SJCRH30 (cell line): Measurements from ENCODE around the gene IFNA4. TPM values are rescaled to one million over a fixed set of nuclear protein-coding genes. Genes with fewer than 3 reads are reported as not detected.
A peak's percentile ranks its signal among the peaks of the same experiment; 100 is the strongest.
"Not testable (repeated sequence)": the region's sequence is repeated elsewhere in the genome, so short reads cannot be mapped to it uniquely, and the experiment has no call there.

ENCODE experiments used
- DNase-seq, 2 experiments: peaks; one replicate each; pipeline ENCODE4 v3.0.0-alpha.2; 2015 to 2020
- H3K27ac ChIP-seq: fragments of 250-450 bp; sonication (Bioruptor Pico); 2 replicates; pipeline ENCODE4 v1.5.1; 2020; ENCODE audit warnings: mild to moderate bottlenecking, moderate library complexity
- H3K27me3 ChIP-seq: fragments of 250-450 bp; sonication (Bioruptor Pico); 2 replicates; pipeline ENCODE4 v1.5.1; 2020; ENCODE audit warnings: mild to moderate bottlenecking, moderate library complexity
- H3K36me3 ChIP-seq: fragments of 250-450 bp; sonication (Bioruptor Pico); 2 replicates; pipeline ENCODE4 v1.5.1; 2020; ENCODE audit warnings: mild to moderate bottlenecking, moderate library complexity
- H3K4me1 ChIP-seq: fragments of 250-450 bp; sonication (Bioruptor Pico); 2 replicates; pipeline ENCODE4 v1.5.1; 2020; ENCODE audit warnings: mild to moderate bottlenecking, moderate library complexity
- H3K4me3 ChIP-seq: fragments of 250-450 bp; sonication (Bioruptor Pico); 2 replicates; pipeline ENCODE4 v1.5.1; 2020; ENCODE audit warnings: mild to moderate bottlenecking, moderate library complexity
- H3K9me3 ChIP-seq: fragments of 250-450 bp; sonication (Bioruptor Pico); replicated peaks from 2 replicates; pipeline ENCODE4 v1.5.1; 2020; ENCODE audit warnings: mild to moderate bottlenecking, moderate library complexity
- total RNA-seq: library from RNA; depleted of rRNA; stranded (reverse); fragments of >200 nt; shearing (Covaris generic); gene quantifications from 2 replicates; pipeline ENCODE4 v1.2.3, GENCODE V29; 2014; rRNA removed

IFNA4 gene
- not detected in 2 replicates for total RNA-seq

GRCh38 chr9:21187487-21187886 is at the start of gene IFNA4:
TSS of gene IFNA4 (minus strand) at chr9:21187587. CDS start at chr9:21187531, 56 bp downstream.
- H3K9me3 ChIP-seq, H3K4me3 ChIP-seq, H3K27ac ChIP-seq, H3K36me3 ChIP-seq, H3K27me3 ChIP-seq, DNase-seq, H3K4me1 ChIP-seq: not testable (repeated sequence)

- H3K36me3 ChIP-seq, H3K4me3 ChIP-seq, H3K27me3 ChIP-seq, H3K4me1 ChIP-seq, DNase-seq, H3K27ac ChIP-seq, H3K9me3 ChIP-seq: not testable (repeated sequence)
Measured at GRCh38 chr9:21236360-21236714, 49.0 kb upstream of the IFNA4 start.

DNA sequence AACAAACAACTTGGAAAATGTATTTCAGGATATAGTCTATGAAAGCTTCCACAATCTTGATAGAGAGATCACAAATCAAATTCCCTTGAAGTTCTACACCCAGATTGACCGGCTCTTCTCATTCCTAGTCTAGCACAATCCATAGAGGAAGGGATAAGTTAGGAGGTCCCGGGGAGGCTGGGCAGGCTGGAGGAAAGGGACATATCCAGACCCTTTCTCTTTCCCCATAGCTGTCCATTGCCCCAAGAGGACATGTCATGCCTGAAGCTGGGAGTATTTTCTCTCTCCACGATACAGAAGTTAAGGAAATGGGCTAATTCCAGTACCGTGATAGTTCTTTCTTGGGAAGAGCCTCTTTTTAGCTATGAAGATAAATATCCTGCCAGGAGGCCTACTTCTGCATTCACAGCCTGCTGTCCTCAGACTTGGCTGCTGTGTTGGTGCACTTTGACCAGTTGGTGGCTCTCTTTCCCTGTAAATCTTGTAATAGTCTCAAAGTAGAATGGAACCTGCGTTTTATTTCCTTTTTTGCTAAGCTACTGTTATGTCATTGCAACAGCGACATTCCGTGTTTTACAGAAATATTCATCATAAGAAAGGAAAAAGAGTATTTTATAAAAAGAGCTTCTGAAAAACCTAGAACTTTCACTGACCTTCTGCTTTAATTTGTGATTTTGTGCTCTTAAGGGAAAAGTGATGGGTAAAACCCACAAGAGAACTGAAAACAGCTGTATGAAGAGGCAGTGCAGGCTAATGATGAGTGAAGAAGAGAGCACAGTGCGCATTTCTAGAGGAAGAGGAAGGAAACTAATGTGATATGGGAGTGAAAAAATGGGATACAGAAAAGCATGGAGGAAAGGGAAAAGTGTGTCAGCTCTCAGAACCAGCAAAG is 48.3 kb upstream of the IFNA4 start:
- not testable (repeated sequence) for H3K27me3 ChIP-seq, H3K4me3 ChIP-seq, H3K9me3 ChIP-seq, H3K4me1 ChIP-seq, H3K27ac ChIP-seq, H3K36me3 ChIP-seq
- peak in 1 of 2 experiments; percentile 52 for DNase-seq

DNA sequence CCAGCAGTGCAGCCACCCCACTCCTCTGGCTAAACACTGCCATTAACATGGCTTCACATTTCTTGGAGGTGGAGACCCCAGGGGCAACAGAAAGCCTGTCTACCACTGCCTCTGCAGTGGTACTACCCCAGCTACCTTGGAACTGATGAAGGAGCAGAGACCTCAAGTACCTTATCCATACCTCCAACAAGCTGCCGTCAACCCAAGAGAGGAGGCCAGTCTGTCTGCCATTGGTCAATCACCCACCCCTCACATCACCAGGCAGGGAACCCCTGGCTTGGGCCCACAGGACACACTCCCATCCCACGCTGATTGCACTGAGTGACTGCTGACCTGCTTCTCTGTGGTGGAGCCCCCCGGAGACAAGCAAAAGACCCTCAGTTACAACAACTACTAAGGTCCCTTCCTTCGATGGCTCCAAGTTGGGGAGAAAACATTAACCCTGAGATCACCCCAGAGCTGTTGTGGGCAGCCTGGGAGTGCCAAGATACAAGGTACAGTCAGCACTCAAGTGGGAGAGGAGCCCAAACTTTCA is 46.8 kb upstream of the IFNA4 start:
- no peak for DNase-seq
- Histone ChIP-seq H3K36me3 (no peaks in the 10 kb centered on the region), H3K4me1 (no peaks in the 10 kb centered on the region), H3K9me3 (no peaks in the 10 kb centered on the region), H3K27me3 (no peaks in the 10 kb centered on the region), H3K4me3 (no peak overlapping the region), H3K27ac (no peak overlapping the region)

DNA sequence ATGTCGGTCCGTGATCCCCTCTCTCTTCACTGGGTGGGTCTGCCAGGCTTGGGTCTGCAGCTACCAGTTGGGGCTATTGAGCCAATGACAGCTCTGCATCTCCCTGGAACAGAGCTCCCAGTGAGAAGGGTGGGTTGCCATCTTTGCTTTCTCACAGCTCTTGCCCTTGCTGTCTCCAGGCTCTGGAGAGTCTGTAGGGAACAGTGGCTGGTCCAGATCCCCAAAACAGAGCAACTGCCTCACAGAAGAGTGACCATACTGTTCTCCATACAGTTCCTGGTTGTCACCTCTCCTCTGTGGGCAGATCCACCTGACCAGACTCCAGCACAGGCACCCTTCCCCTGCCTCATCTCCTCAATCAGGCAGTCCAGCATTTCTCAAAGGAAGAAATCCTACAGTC is 45.9 kb upstream of the IFNA4 start:
- Histone ChIP-seq H3K4me3 (no peak overlapping the region), H3K36me3 (no peaks in the 10 kb centered on the region), H3K27me3 (no peaks in the 10 kb centered on the region), H3K27ac (no peak overlapping the region), H3K9me3 (no peaks in the 10 kb centered on the region), H3K4me1 (no peaks in the 10 kb centered on the region)
- no peak for DNase-seq

GRCh38 chr9:21228122-21228521 is 40.7 kb upstream of the IFNA4 start, which contains the start of gene IFNA17:
TSS of gene IFNA17 (minus strand) at chr9:21228222. CDS start at chr9:21228173, 49 bp downstream.
- H3K4me1 ChIP-seq = no peaks in the 10 kb centered on the region
- no peak within 1 kb of the TSS for H3K27ac ChIP-seq
- no peaks in the 10 kb centered on the region for H3K27me3 ChIP-seq
- DNase-seq = no peak
- no peak within 1 kb of the TSS for H3K4me3 ChIP-seq
- no peaks in the 10 kb centered on the region for H3K9me3 ChIP-seq
- H3K36me3 ChIP-seq = no peaks in the 10 kb centered on the region

- H3K9me3 ChIP-seq, H3K27me3 ChIP-seq, H3K36me3 ChIP-seq, H3K4me1 ChIP-seq, H3K4me3 ChIP-seq, H3K27ac ChIP-seq, DNase-seq: not testable (repeated sequence)
Measured at GRCh38 chr9:21217211-21217610, 29.8 kb upstream of the IFNA4 start, which contains the start of gene IFNA16. TSS of gene IFNA16 (minus strand) at chr9:21217311. CDS start at chr9:21217305, 6 bp downstream.

- H3K4me3 ChIP-seq, H3K9me3 ChIP-seq, H3K36me3 ChIP-seq, H3K27ac ChIP-seq, H3K27me3 ChIP-seq, H3K4me1 ChIP-seq: not testable (repeated sequence)
- DNase-seq = peak in 1 of 2 experiments; percentile 13
Measured at GRCh38 chr9:21213411-21214326, 26.3 kb upstream of the IFNA4 start.

- H3K27me3 ChIP-seq, H3K36me3 ChIP-seq, H3K4me3 ChIP-seq, H3K4me1 ChIP-seq, H3K27ac ChIP-seq, H3K9me3 ChIP-seq, DNase-seq: not testable (repeated sequence)
Measured at GRCh38 chr9:21212160-21212559, 24.8 kb upstream of the IFNA4 start.

- DNase-seq, H3K27ac ChIP-seq, H3K4me1 ChIP-seq, H3K9me3 ChIP-seq, H3K36me3 ChIP-seq, H3K27me3 ChIP-seq, H3K4me3 ChIP-seq: not testable (repeated sequence)
Measured at GRCh38 chr9:21210782-21211181, 23.4 kb upstream of the IFNA4 start.

- DNase-seq = no peak
Measured at GRCh38 chr9:21210311-21210710, 22.9 kb upstream of the IFNA4 start.

GRCh38 chr9:21207043-21207442 is 19.7 kb upstream of the IFNA4 start, which contains the start of gene IFNA10:
TSS of gene IFNA10 (minus strand) at chr9:21207143. CDS start at chr9:21207097, 46 bp downstream.
- not testable (repeated sequence) for H3K27me3 ChIP-seq, H3K4me3 ChIP-seq, H3K36me3 ChIP-seq, H3K9me3 ChIP-seq, H3K27ac ChIP-seq, DNase-seq, H3K4me1 ChIP-seq

More at GRCh38 chr9:21210311-21210710, 22.9 kb upstream of the IFNA4 start:
- Histone ChIP-seq H3K27me3 (no peaks in the 10 kb centered on the region), H3K27ac (no peak overlapping the region), H3K4me1 (no peaks in the 10 kb centered on the region), H3K4me3 (no peak overlapping the region), H3K9me3 (no peaks in the 10 kb centered on the region), H3K36me3 (no peaks in the 10 kb centered on the region)

- Histone ChIP-seq H3K36me3 (no peaks in the 10 kb centered on the region), H3K27me3 (no peaks in the 10 kb centered on the region), H3K27ac (no peak overlapping the region), H3K4me1 (no peaks in the 10 kb centered on the region), H3K4me3 (no peak overlapping the region), H3K9me3 (no peaks in the 10 kb centered on the region)
- no peak for DNase-seq
Measured at GRCh38 chr9:21205204-21205603, 17.8 kb upstream of the IFNA4 start.

GRCh38 chr9:21202105-21202504 is 14.7 kb upstream of the IFNA4 start, which contains the start of gene IFNA7:
TSS of gene IFNA7 (minus strand) at chr9:21202205. CDS start at chr9:21202165, 40 bp downstream.
- H3K27me3 ChIP-seq, DNase-seq, H3K27ac ChIP-seq, H3K4me3 ChIP-seq, H3K4me1 ChIP-seq, H3K36me3 ChIP-seq, H3K9me3 ChIP-seq: not testable (repeated sequence)
